Measurements from ENCODE around the gene RELCH. TPM values are rescaled to one million over a fixed set of nuclear protein-coding genes. Genes with fewer than 3 reads are reported as not detected.

The RELCH gene
- total RNA-seq, 2 donors from 2014 or later = 36.0 to 48.9 TPM

DNA sequence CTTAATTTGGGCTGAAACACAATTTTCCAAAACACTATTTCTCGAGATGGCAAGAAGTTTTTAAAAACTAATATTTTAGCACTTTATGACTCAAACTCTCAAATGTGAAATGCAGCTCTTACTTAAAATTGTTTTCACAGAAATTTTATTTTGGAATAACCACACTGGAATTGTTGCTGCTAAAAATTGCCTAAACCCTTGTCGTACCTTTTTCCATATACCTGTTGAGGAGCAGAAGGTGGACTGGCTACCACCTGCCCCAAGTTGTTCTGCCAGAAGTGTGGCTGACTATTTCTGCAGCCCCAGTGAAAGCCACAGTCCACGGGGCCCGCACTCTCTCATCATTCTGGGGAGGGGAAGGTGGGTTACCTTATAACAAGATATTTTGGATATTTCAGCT is 161.4 kb downstream of the RELCH start:
- no peaks in the 10 kb centered on the region for H3K4me1 ChIP-seq (ENCODE audit: control insufficient read depth in 1 of 2, low read depth in 2 of 2)
- no peaks in the 10 kb centered on the region for H3K36me3 ChIP-seq
- no peaks in the 10 kb centered on the region for H3K9me3 ChIP-seq
- H3K27ac ChIP-seq = no peak overlapping the region
- ATAC-seq (ENCODE audit: insufficient number of reproducible peaks, low FRiP score, low read depth) = no peak
- H3K27me3 ChIP-seq (replicated peaks; ENCODE audit: insufficient read depth) = no peaks in the 10 kb centered on the region
- no peak for DNase-seq (ENCODE audit: low spot score)
- H3K4me3 ChIP-seq = no peak overlapping the region
- TF ChIP-seq, protein P1, sequence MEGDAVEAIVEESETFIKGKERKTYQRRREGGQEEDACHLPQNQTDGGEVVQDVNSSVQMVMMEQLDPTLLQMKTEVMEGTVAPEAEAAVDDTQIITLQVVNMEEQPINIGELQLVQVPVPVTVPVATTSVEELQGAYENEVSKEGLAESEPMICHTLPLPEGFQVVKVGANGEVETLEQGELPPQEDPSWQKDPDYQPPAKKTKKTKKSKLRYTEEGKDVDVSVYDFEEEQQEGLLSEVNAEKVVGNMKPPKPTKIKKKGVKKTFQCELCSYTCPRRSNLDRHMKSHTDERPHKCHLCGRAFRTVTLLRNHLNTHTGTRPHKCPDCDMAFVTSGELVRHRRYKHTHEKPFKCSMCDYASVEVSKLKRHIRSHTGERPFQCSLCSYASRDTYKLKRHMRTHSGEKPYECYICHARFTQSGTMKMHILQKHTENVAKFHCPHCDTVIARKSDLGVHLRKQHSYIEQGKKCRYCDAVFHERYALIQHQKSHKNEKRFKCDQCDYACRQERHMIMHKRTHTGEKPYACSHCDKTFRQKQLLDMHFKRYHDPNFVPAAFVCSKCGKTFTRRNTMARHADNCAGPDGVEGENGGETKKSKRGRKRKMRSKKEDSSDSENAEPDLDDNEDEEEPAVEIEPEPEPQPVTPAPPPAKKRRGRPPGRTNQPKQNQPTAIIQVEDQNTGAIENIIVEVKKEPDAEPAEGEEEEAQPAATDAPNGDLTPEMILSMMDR (IDR thresholded peaks at IDR 0.05) = no peak

DNA sequence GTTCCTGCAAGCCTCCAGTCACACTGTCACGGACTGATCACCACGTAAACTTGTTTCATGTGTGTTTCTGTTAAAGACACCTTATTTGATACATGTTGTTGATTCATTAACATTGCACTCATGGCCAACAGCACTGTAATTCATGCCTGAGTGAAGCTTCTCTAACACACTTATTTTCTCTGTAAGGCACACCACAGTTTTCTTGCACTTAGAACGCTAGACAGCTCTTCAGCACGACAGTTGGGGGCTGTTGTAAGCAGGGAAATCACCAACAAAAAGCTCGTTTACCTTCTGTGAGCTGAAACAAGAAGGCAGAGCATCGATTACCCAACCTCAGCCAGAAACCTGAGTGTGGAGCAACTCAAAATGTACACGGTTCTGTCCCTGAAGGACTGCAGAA is 166.1 kb downstream of the RELCH start:
- DNase-seq (ENCODE audit: low spot score) = no peak
- TF ChIP-seq, protein P1 (IDR thresholded peaks at IDR 0.05) = no peak
- Histone ChIP-seq H3K27me3 (replicated peaks; ENCODE audit: insufficient read depth) (no peaks in the 10 kb centered on the region), H3K4me1 (ENCODE audit: control insufficient read depth in 1 of 2, low read depth in 2 of 2) (no peaks in the 10 kb centered on the region), H3K9me3 (no peaks in the 10 kb centered on the region), H3K27ac (no peak overlapping the region), H3K36me3 (no peaks in the 10 kb centered on the region), H3K4me3 (no peak overlapping the region)
- ATAC-seq (ENCODE audit: insufficient number of reproducible peaks, low FRiP score, low read depth) = no peak

DNA sequence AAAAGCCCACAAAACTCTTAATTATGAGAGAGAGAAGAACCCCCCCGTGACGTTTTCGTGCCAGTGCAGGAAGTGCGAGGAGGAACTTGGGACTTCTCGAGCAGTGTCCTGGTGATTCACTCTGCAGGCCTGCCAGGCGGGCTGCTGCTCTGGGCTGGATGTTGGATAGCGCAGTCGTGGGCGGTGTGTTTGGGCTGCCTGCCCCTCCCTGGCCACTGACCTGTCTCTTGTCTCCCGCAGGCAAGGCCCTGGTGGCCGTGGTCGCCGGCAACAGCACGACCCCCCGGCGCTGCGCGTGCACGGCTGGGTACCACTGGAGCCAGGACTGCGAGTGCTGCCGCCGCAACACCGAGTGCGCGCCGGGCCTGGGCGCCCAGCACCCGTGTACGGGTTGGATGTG is 167.1 kb downstream of the RELCH start:
- DNase-seq (ENCODE audit: low spot score) (no peak), ATAC-seq (ENCODE audit: insufficient number of reproducible peaks, low FRiP score, low read depth) (no peak)
- no peaks in the 10 kb centered on the region for H3K9me3 ChIP-seq
- no peaks in the 10 kb centered on the region for H3K27me3 ChIP-seq (replicated peaks; ENCODE audit: insufficient read depth)
- TF ChIP-seq, protein P1 (IDR thresholded peaks at IDR 0.05) = no peak
- H3K4me3 ChIP-seq = no peak overlapping the region
- no peak overlapping the region for H3K27ac ChIP-seq
- H3K4me1 ChIP-seq (ENCODE audit: control insufficient read depth in 1 of 2, low read depth in 2 of 2) = no peaks in the 10 kb centered on the region
- no peaks in the 10 kb centered on the region for H3K36me3 ChIP-seq

DNA sequence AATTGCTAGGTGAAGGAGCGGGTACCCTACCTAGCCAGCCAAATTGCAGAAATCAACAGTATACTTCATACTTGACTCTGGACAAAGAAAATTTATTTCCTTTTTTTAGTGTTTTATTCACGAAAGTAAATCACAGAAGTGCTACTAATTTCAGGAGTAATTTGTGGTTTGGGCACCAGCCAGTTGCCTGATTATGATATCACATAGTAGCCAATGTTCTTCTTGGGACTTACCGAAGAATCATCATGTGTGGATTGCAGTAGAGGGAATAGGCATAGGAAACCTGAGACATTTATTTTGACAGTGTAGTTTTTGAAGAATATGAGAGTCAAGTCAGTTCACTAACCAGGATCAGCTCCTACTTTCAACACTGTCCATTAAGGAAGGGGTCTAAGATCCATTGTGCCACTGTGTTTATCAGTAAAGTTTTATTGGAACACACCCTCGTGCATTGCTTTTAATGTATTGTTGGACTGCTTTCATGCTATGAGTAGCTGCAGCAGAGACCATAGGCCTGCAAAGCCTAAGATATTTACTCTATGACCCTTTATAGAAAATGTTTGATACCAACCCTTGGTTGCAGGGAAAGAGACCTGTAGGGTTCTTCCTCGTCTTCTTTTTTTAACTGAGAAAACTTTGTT is 170.1 kb downstream of the RELCH start:
- TF ChIP-seq, protein P1 (IDR thresholded peaks at IDR 0.05) = no peak
- ATAC-seq (ENCODE audit: insufficient number of reproducible peaks, low FRiP score, low read depth) = no peak
- no peaks in the 10 kb centered on the region for H3K36me3 ChIP-seq

More for the DNA sequence above, 170.1 kb downstream of the RELCH start:
- no peaks in the 10 kb centered on the region for H3K27me3 ChIP-seq (replicated peaks; ENCODE audit: insufficient read depth)
- H3K27ac ChIP-seq = no peak overlapping the region
- no peaks in the 10 kb centered on the region for H3K4me1 ChIP-seq (ENCODE audit: control insufficient read depth in 1 of 2, low read depth in 2 of 2)
- H3K9me3 ChIP-seq = no peaks in the 10 kb centered on the region
- DNase-seq (ENCODE audit: low spot score) = no peak
- H3K4me3 ChIP-seq = no peak overlapping the region

Other genes starting within 250 kb of the RELCH start
- gene PIGN, start 199 bp upstream of the RELCH start, total RNA-seq = 10 to 100 TPM; 24.2 to 31.8 TPM
- 10 to 100 TPM in 1 of 2 donors, 1 to 10 TPM in 1; 4.9 to 14.2 TPM for gene TNFRSF11A, start 138.1 kb downstream of the RELCH start, total RNA-seq